GM23248 (cell line): ENCODE results near the gene RECQL5.

ENCODE experiments used
- EZH2 ChIP-seq: fragments of 200-600 bp; sonication (generic); IDR thresholded peaks from 2 replicates; pipeline ENCODE4 v1.6.1; 2018; ENCODE audit warnings: antibody characterized with exemption, mild to moderate bottlenecking; ENCODE audit not compliant: insufficient read depth, poor library complexity, severe bottlenecking
- EZH2phosphoT487 ChIP-seq: fragments of 200-600 bp; sonication (generic); IDR thresholded peaks from 2 replicates; pipeline ENCODE4 v1.6.1; 2018; ENCODE audit warnings: antibody characterized with exemption, moderate library complexity, mild to moderate bottlenecking, low read depth; ENCODE audit not compliant: insufficient read depth

GRCh38 chr17:75712446-75712845 is 45.5 kb upstream of the RECQL5 start:
- TF ChIP-seq EZH2: no peak
- no peak for TF ChIP-seq EZH2phosphoT487
